Measurements from ENCODE around the gene HMGXB3. TPM values are rescaled to one million over a fixed set of nuclear protein-coding genes. Genes with fewer than 3 reads are reported as not detected.
A peak's percentile ranks its signal among the peaks of the same experiment; 100 is the strongest.

HMGXB3 gene
- total RNA-seq, 2 experiments from 2014 or later: 35.1 to 44.0 TPM

GRCh38 chr5:150054569-150054968, 54.0 kb downstream of the HMGXB3 start:
- no peaks in the 10 kb centered on the region for H3K9me2 ChIP-seq (ENCODE audit: insufficient read depth, low read length)
- DNase-seq (ENCODE audit: low spot score): no peak
- H2AFZ ChIP-seq (ENCODE audit: low read length): no peak overlapping the region
- no peak overlapping the region for H3K4me3 ChIP-seq (ENCODE audit: low read depth, low read length, poor library complexity, severe bottlenecking)
- peaks cover 58% of the 10 kb centered on the region for H3K36me3 ChIP-seq (ENCODE audit: insufficient read depth, low read length)
- H4K20me1 ChIP-seq (ENCODE audit: insufficient read depth, low read length): no peaks in the 10 kb centered on the region
- H3K9me3 ChIP-seq (ENCODE audit: low read length): no peaks in the 10 kb centered on the region
- no TSS peak for BruUV-seq (replicated peaks)
- H3K4me2 ChIP-seq (ENCODE audit: low read length): no peak overlapping the region
- TF ChIP-seq CTCF (conservative IDR thresholded peaks at IDR 0.05; ENCODE audit: low read length) (no peak), EZH2phosphoT487 (IDR thresholded peaks at IDR 0.05; ENCODE audit: borderline replicate concordance, low read depth, low read length) (no peak)
- no peaks in the 10 kb centered on the region for H3K79me2 ChIP-seq (ENCODE audit: insufficient read depth, low read depth, low read length)
- POLR2A ChIA-PET: interaction anchor here (0.6 kb wide), 3 partner anchors 23 to 79 kb away, joined by 4 to 5 read pairs (median 5); no protein-coding TSS in a partner anchor
- CTCF ChIA-PET (ENCODE audit: unreplicated experiment): no interaction called here
- no peak overlapping the region for H3K27ac ChIP-seq (ENCODE audit: low read depth, low read length, poor library complexity, severe bottlenecking)
- intact Hi-C loops (cut with micrococcal nuclease; ENCODE audit: unreplicated experiment): no loop called here
- H3K4me1 ChIP-seq (ENCODE audit: insufficient read depth, low read length, poor library complexity, severe bottlenecking): no peaks in the 10 kb centered on the region

- Histone ChIP-seq H3K9me2 (ENCODE audit: insufficient read depth, low read length) (no peaks in the 10 kb centered on the region), H3K4me1 (ENCODE audit: insufficient read depth, low read length, poor library complexity, severe bottlenecking) (no peaks in the 10 kb centered on the region), H3K36me3 (ENCODE audit: insufficient read depth, low read length) (peaks cover 49% of the 10 kb centered on the region), H4K20me1 (ENCODE audit: insufficient read depth, low read length) (no peaks in the 10 kb centered on the region), H3K4me2 (ENCODE audit: low read length) (no peak overlapping the region), H3K4me3 (ENCODE audit: low read depth, low read length, poor library complexity, severe bottlenecking) (no peak overlapping the region), H3K27ac (ENCODE audit: low read depth, low read length, poor library complexity, severe bottlenecking) (no peak overlapping the region), H3K9me3 (ENCODE audit: low read length) (no peaks in the 10 kb centered on the region), H2AFZ (ENCODE audit: low read length) (no peak overlapping the region), H3K79me2 (ENCODE audit: insufficient read depth, low read depth, low read length) (no peaks in the 10 kb centered on the region)
- TF ChIP-seq EZH2phosphoT487 (IDR thresholded peaks at IDR 0.05; ENCODE audit: borderline replicate concordance, low read depth, low read length): no peak
- ChIA-PET CTCF (ENCODE audit: unreplicated experiment) (no interaction called here), POLR2A (interaction anchor here (0.6 kb wide), 1 partner anchor 22 kb away, joined by 4 read pairs; no protein-coding TSS in a partner anchor)
- TSS peak; percentile 24 for BruUV-seq (replicated peaks)
- intact Hi-C loops (cut with micrococcal nuclease; ENCODE audit: unreplicated experiment): no loop called here
- DNase-seq (ENCODE audit: low spot score): no peak
Observed at GRCh38 chr5:150055326-150056074, 55.0 kb downstream of the HMGXB3 start.

- POLR2A ChIA-PET: no interaction called here
- H3K4me2 ChIP-seq (ENCODE audit: low read length): no peak overlapping the region
Observed at GRCh38 chr5:150056075-150056443, 55.5 kb downstream of the HMGXB3 start.

More at GRCh38 chr5:150056075-150056443, 55.5 kb downstream of the HMGXB3 start:
- no peak overlapping the region for H3K4me3 ChIP-seq (ENCODE audit: low read depth, low read length, poor library complexity, severe bottlenecking)
- H3K9me2 ChIP-seq (ENCODE audit: insufficient read depth, low read length): no peaks in the 10 kb centered on the region
- no peaks in the 10 kb centered on the region for H3K9me3 ChIP-seq (ENCODE audit: low read length)
- CTCF ChIA-PET (ENCODE audit: unreplicated experiment): no interaction called here
- no peaks in the 10 kb centered on the region for H3K79me2 ChIP-seq (ENCODE audit: insufficient read depth, low read depth, low read length)
- H3K36me3 ChIP-seq (ENCODE audit: insufficient read depth, low read length): peaks cover 44% of the 10 kb centered on the region
- H3K4me1 ChIP-seq (ENCODE audit: insufficient read depth, low read length, poor library complexity, severe bottlenecking): no peaks in the 10 kb centered on the region
- H4K20me1 ChIP-seq (ENCODE audit: insufficient read depth, low read length): no peaks in the 10 kb centered on the region
- BruUV-seq (replicated peaks): no TSS peak
- no peak overlapping the region for H3K27ac ChIP-seq (ENCODE audit: low read depth, low read length, poor library complexity, severe bottlenecking)
- no peak overlapping the region for H2AFZ ChIP-seq (ENCODE audit: low read length)
- TF ChIP-seq EZH2phosphoT487 (IDR thresholded peaks at IDR 0.05; ENCODE audit: borderline replicate concordance, low read depth, low read length) (no peak), CTCF (conservative IDR thresholded peaks at IDR 0.05; ENCODE audit: low read length) (no peak)
- intact Hi-C loops (cut with micrococcal nuclease; ENCODE audit: unreplicated experiment): no loop called here
- no peak for DNase-seq (ENCODE audit: low spot score)
